ENCODE measurements around the gene USP35. TPM values are rescaled to one million over a fixed set of nuclear protein-coding genes. Genes with fewer than 3 reads are reported as not detected.

Gene USP35
- total and polyA plus RNA-seq, 2 donors (not counting 1 experiment from before 2014, with no cell fraction given) = 4.6 to 13.0 TPM

DNA sequence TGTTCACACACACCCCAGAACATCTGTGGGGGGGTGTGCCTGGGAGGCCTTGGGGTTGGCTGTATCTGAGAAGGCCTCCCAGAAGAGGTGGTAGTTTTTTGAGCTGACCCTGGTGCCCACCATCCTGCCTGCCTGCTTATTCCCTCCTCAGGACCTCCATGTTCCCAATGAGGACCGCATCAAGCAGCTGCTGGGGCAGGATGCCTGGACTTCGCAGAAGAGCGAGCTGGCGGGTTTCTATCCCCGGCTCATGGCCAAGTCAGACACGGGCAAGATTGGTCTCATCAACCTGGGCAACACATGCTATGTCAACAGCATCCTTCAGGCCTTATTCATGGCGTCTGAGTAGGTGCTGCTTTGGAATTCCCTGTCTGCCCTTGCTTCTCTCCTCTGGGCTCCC lies 17.0 kb downstream of the USP35 start:
- Histone ChIP-seq H3K36me3 (ENCODE audit: control insufficient read depth, insufficient read depth, low read length) (peaks cover 17% of the 10 kb centered on the region), H3K4me1 (ENCODE audit: control insufficient read depth, extremely low read depth, insufficient read depth, low read length) (no peaks in the 10 kb centered on the region)

DNA sequence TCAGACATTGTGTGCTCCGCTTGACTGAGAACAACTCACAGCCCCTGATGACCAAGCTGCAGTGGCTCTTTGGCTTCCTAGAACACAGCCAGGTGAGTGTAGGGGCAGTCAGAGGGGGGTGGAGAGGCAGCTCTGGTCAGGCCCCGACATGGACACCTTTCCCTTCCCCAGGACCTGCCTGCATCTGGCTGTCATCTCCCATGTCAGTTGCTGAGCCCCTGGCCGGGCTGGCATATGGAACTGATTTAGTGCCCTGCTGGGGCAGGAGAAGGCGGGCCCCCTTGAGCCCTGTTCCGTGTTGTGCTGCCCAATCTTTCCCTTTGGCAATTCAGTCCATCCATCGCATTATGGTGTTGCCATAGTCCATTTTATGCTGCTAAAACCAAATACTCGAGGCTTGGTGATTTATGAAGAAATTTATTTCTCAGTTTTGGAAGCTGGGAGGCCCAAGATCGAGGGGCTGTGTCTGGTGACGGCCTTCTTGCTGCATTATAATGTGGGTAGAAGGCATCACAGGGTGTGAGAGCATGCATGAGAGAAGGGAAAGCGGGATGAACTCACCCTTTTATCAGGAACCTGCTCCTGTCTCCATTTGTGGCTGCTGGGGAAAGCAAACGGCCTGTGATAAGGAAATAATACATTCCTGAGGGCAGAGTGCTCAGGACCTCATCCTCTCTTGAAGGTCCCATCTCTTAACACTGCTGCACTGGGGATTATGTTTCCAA lies 19.0 kb downstream of the USP35 start:
- no peak overlapping the region for H3K27ac ChIP-seq (ENCODE audit: insufficient read depth, low read length)
- no peak overlapping the region for H3K4me2 ChIP-seq (ENCODE audit: extremely low read depth, insufficient read depth, low read length)
- no peaks in the 10 kb centered on the region for H3K79me2 ChIP-seq (ENCODE audit: control insufficient read depth, insufficient read depth, low read length)
- H2AFZ ChIP-seq (ENCODE audit: low read length) = no peak overlapping the region
- H3K9ac ChIP-seq (ENCODE audit: insufficient read depth, low read length) = no peak overlapping the region
- TF ChIP-seq CTCF (conservative IDR thresholded peaks at IDR 0.05 in 1 of 2, IDR thresholded peaks at IDR 0.05 in 1 of 2; ENCODE audit: low read depth in 1 of 2, low read length in 2 of 2) = no peak
- TF ChIP-seq EZH2 (IDR thresholded peaks at IDR 0.05; ENCODE audit: low read length, missing control alignments) = no peak
- no peak overlapping the region for H3K4me3 ChIP-seq (replicated peaks in 1 of 4; ENCODE audit: control extremely low read depth in 1 of 4, insufficient read depth in 1 of 4, low read depth in 3 of 4, low read length in 4 of 4)
- no peaks in the 10 kb centered on the region for H3K27me3 ChIP-seq (ENCODE audit: control insufficient read depth, insufficient read depth, low read length)
- H3K9me3 ChIP-seq (ENCODE audit: control insufficient read depth, insufficient read depth, low read depth, low read length) = no peaks in the 10 kb centered on the region
- no peaks in the 10 kb centered on the region for H4K20me1 ChIP-seq (ENCODE audit: control insufficient read depth, extremely low read depth, insufficient read depth, low read length)
- no peak for DNase-seq (ENCODE audit: low read depth in 2 of 2)
- peaks cover 15% of the 10 kb centered on the region for H3K36me3 ChIP-seq (ENCODE audit: control insufficient read depth, insufficient read depth, low read length)
- no peaks in the 10 kb centered on the region for H3K4me1 ChIP-seq (ENCODE audit: control insufficient read depth, extremely low read depth, insufficient read depth, low read length)

More for the DNA sequence above, 17.0 kb downstream of the USP35 start:
- H4K20me1 ChIP-seq (ENCODE audit: control insufficient read depth, extremely low read depth, insufficient read depth, low read length) = no peaks in the 10 kb centered on the region
- no peaks in the 10 kb centered on the region for H3K27me3 ChIP-seq (ENCODE audit: control insufficient read depth, insufficient read depth, low read length)
- H3K27ac ChIP-seq (ENCODE audit: insufficient read depth, low read length) = no peak overlapping the region
- no peak overlapping the region for H3K4me2 ChIP-seq (ENCODE audit: extremely low read depth, insufficient read depth, low read length)
- H3K4me3 ChIP-seq (replicated peaks in 1 of 4; ENCODE audit: control extremely low read depth in 1 of 4, insufficient read depth in 1 of 4, low read depth in 3 of 4, low read length in 4 of 4) = no peak overlapping the region
- no peak overlapping the region for H2AFZ ChIP-seq (ENCODE audit: low read length)
- DNase-seq (ENCODE audit: low read depth in 2 of 2) = no peak
- H3K9me3 ChIP-seq (ENCODE audit: control insufficient read depth, insufficient read depth, low read depth, low read length) = no peaks in the 10 kb centered on the region
- H3K9ac ChIP-seq (ENCODE audit: insufficient read depth, low read length) = no peak overlapping the region
- TF ChIP-seq CTCF (conservative IDR thresholded peaks at IDR 0.05 in 1 of 2, IDR thresholded peaks at IDR 0.05 in 1 of 2; ENCODE audit: low read depth in 1 of 2, low read length in 2 of 2) = no peak
- no peak for TF ChIP-seq EZH2 (IDR thresholded peaks at IDR 0.05; ENCODE audit: low read length, missing control alignments)
- no peaks in the 10 kb centered on the region for H3K79me2 ChIP-seq (ENCODE audit: control insufficient read depth, insufficient read depth, low read length)

DNA sequence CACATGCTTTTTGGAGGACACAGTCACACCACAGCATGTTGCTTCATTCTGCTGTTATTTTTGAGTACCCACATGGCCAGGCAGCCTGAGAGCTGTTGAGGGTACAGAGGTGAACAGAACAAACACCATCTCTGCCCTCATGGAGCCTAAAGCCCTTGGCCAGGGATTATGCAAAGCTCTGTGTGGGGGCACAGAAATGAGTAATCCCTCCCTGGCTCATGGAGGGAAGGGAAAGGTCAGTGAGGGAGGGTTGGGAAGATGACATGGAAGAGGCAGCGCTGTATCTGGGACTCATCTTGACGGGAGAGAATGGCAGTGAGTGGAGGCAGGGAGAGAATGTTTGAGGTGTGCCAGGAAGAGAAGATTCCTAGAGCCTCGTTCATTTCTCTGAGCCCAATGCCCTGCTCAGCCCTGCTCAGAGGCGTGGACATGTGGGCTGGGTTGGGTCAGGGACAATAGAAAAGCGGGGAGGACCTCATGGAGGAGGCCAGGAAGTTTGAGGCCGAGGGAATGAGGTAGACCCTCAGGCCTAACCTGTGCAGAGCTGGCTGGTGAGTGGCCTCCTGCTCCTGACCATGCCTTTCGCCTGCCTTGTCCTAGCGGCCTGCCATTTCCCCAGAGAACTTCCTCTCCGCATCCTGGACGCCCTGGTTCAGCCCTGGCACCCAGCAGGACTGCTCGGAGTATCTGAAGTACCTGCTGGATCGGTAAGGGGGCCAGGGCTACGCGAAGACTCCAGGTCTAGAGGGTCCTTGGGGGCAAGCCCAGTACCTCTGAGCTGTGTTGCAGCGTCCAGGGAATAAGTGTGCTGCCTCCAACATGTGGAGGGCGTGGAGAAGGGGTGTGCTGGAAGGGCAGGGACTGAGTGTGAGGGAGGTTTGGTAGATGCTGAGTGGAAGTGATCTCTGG lies 19.8 kb downstream of the USP35 start:
- TF ChIP-seq EZH2 (IDR thresholded peaks at IDR 0.05; ENCODE audit: low read length, missing control alignments) = no peak
- TF ChIP-seq CTCF (conservative IDR thresholded peaks at IDR 0.05 in 1 of 2, IDR thresholded peaks at IDR 0.05 in 1 of 2; ENCODE audit: low read depth in 1 of 2, low read length in 2 of 2) = no peak
- Histone ChIP-seq H3K4me1 (ENCODE audit: control insufficient read depth, extremely low read depth, insufficient read depth, low read length) (no peaks in the 10 kb centered on the region), H3K9ac (ENCODE audit: insufficient read depth, low read length) (no peak overlapping the region), H3K9me3 (ENCODE audit: control insufficient read depth, insufficient read depth, low read depth, low read length) (no peaks in the 10 kb centered on the region), H3K4me2 (ENCODE audit: extremely low read depth, insufficient read depth, low read length) (no peak overlapping the region), H2AFZ (ENCODE audit: low read length) (no peak overlapping the region), H3K36me3 (ENCODE audit: control insufficient read depth, insufficient read depth, low read length) (peaks cover 14% of the 10 kb centered on the region), H3K27ac (ENCODE audit: insufficient read depth, low read length) (no peak overlapping the region), H3K79me2 (ENCODE audit: control insufficient read depth, insufficient read depth, low read length) (no peaks in the 10 kb centered on the region), H4K20me1 (ENCODE audit: control insufficient read depth, extremely low read depth, insufficient read depth, low read length) (no peaks in the 10 kb centered on the region), H3K27me3 (ENCODE audit: control insufficient read depth, insufficient read depth, low read length) (no peaks in the 10 kb centered on the region), H3K4me3 (replicated peaks in 1 of 4; ENCODE audit: control extremely low read depth in 1 of 4, insufficient read depth in 1 of 4, low read depth in 3 of 4, low read length in 4 of 4) (no peak overlapping the region)
- DNase-seq (ENCODE audit: low read depth in 2 of 2) = no peak

Measured in fibroblast of lung (primary cell).